Memory B cell (primary cell): ENCODE data around the gene RPL6.
"Not testable (repeated sequence)": the region's sequence is repeated elsewhere in the genome, so short reads cannot be mapped to it uniquely, and the experiment has no call there.

ENCODE experiments used
- ATAC-seq: fragments of 150-1000 bp; cut with Tn5 transposase; 2 replicates; pipeline ENCODE4 v1.10.0; 2021; ENCODE audit warnings: low read depth, mild to moderate bottlenecking, moderate library complexity
- DNase-seq, 2 donors: peaks; one replicate each; pipeline ENCODE4 v3.0.0; 2022; ENCODE audit warnings: low spot score in 2 of 2
- H3K27ac Mint-ChIP-seq: one replicate; pipeline ENCODE4 v1.8.0; 2022; ENCODE audit warnings: mild to moderate bottlenecking, moderate library complexity, mixed read lengths
- H3K27me3 Mint-ChIP-seq: one replicate; pipeline ENCODE4 v1.8.0; 2022; ENCODE audit warnings: mixed read lengths
- H3K36me3 Mint-ChIP-seq: one replicate; pipeline ENCODE4 v1.8.0; 2022; ENCODE audit warnings: mild to moderate bottlenecking, mixed read lengths
- H3K4me1 Mint-ChIP-seq: one replicate; pipeline ENCODE4 v1.8.0; 2022; ENCODE audit warnings: mixed read lengths
- H3K4me3 Mint-ChIP-seq: one replicate; pipeline ENCODE4 v1.8.0; 2022; ENCODE audit warnings: mild to moderate bottlenecking, moderate library complexity, mixed read lengths
- H3K9me3 Mint-ChIP-seq: one replicate; pipeline ENCODE4 v1.8.0; 2022; ENCODE audit warnings: mixed read lengths

The RPL6 gene

DNA sequence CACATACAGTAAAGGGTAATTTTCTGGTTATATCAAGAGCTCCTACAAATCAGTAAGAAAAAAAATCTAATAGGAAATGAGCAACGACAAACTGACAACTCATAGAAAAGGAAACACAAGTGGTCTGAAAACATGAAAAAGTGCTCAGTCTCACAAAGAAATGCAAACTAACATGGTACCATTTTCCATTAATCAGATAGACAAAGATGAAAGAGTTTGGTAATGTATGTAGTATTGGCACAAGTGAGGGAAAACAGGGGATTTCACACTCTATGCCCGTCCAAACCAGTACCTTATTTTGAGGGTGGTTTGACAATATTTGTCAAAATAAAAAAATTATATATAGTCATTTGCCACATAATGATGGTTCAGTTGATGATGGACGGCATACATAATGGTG lies 22.6 kb upstream of the RPL6 start:
- no peak for ATAC-seq
- Mint-ChIP-seq H3K9me3 (no peaks in the 10 kb centered on the region), H3K27ac (no peak overlapping the region), H3K4me3 (no peak overlapping the region), H3K27me3 (no peaks in the 10 kb centered on the region), H3K4me1 (peaks cover 5% of the 10 kb centered on the region), H3K36me3 (peaks cover 6% of the 10 kb centered on the region)
- no peak for DNase-seq

DNA sequence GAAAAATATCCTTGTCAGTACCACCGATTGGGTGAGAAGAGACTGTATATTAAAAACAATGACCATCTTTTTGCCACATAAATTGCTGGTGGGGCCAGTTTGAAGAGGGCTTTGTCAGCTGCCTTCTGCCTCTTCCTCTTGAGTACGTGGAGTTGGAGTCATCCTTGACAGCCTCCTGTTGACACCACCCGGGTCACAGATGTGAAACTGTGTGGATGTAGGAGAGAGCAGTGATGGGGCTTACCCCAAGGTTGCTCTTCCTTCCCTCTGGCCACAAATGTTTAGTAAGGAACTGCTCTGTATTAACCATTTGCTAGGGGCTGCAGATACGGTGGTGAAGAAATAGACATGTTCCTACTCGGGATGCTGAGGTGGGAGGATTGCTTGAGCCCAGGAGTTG lies 21.5 kb upstream of the RPL6 start:
- Mint-ChIP-seq H3K36me3 (peaks cover 7% of the 10 kb centered on the region), H3K4me3 (no peak overlapping the region), H3K4me1 (peaks cover 7% of the 10 kb centered on the region), H3K27ac (peak overlapping the region; percentile 38), H3K27me3 (no peaks in the 10 kb centered on the region), H3K9me3 (no peaks in the 10 kb centered on the region)
- DNase-seq (no peak), ATAC-seq (no peak)

DNA sequence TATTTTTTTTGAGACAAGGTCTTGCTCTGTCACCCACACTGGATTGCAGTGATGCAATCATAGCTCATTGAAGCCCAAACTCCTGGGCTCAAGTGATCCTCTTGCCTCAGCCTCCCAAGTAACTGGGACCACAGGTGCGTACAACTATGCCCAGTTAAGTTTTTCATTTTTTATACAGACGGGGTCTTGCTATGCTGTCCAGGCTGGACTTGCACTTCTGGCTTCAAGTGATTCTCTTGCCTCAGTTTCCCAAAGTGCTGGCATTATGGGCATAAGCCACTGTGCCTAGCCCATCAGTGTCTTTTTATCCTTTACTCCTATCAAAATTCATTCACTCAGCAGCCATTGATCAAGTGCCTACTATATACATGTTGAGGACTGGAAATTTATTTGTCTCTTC lies 18.4 kb upstream of the RPL6 start:
- no peak for ATAC-seq
- Mint-ChIP-seq H3K27me3 (no peaks in the 10 kb centered on the region), H3K36me3 (peaks cover 7% of the 10 kb centered on the region)

DNA sequence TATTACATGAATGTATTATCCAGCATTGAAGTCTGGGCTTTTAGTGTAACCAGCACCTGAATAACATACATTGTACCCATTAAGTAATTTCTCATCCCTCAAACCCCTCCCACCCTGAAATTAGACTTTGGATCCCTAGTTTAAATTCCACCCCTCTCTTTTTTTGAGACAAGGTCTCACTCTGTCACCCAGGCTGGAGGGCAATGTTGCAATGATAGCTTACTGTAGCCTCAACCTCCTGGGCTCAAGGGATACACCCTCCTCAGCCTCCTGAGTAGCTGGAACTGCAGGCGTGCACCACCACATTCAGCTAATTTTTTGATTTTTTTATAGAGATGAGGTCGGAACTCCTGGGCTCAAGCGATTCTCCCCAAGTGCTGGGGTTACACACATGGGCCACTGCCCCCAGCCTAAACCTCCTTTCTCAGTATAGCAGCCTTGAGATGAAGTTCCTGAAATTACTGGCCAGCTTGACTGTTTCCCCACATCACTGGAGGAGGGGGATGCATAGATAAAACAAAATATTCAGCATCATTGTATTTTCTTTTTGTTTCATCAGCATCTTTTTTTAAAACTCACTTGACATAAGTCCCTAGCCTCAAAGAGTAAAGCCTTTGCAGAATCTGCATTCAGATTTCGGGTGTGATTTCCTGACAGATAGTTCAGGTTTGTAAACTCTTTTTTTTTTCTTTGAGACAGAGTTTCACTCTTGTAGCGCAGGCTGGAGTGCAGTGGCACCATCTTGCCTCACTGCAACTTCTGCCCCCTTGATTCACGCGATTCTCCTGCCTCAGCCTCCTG lies 16.4 kb upstream of the RPL6 start:
- no peak overlapping the region for H3K4me3 Mint-ChIP-seq
- H3K27ac Mint-ChIP-seq = no peak overlapping the region
- H3K4me1 Mint-ChIP-seq = peaks cover 26% of the 10 kb centered on the region
- no peaks in the 10 kb centered on the region for H3K27me3 Mint-ChIP-seq
- peaks cover 1% of the 10 kb centered on the region for H3K36me3 Mint-ChIP-seq
- DNase-seq = no peak
- H3K9me3 Mint-ChIP-seq = no peaks in the 10 kb centered on the region
- ATAC-seq = no peak

More for the DNA sequence above, 18.4 kb upstream of the RPL6 start:
- Mint-ChIP-seq H3K27ac (no peak overlapping the region), H3K9me3 (no peaks in the 10 kb centered on the region), H3K4me1 (peaks cover 21% of the 10 kb centered on the region), H3K4me3 (no peak overlapping the region)
- DNase-seq = no peak

DNA sequence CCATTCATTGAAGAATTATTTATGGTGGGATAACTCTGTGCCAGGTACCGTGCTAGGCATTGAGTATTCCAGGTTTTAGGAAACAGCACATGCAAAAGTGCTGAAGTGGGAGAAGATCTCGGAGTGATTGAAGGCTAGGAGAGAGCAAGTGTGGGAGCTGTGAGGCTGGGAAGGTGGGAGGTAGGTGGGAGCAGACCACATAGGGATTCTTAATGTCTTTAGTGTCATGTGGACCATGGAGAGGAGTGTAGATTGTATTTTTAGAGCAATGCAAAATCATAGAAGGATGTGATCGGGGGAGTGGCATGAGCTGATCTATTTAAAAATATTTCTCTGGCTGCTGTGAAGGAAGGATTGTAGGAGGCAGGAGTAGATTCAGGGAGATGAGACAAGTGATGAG lies 14.7 kb upstream of the RPL6 start:
- no peak for ATAC-seq
- Mint-ChIP-seq H3K27ac (peak overlapping the region; percentile 45), H3K36me3 (peaks cover 1% of the 10 kb centered on the region), H3K4me1 (peaks cover 34% of the 10 kb centered on the region), H3K27me3 (no peaks in the 10 kb centered on the region), H3K9me3 (no peaks in the 10 kb centered on the region), H3K4me3 (no peak overlapping the region)
- DNase-seq = no peak

DNA sequence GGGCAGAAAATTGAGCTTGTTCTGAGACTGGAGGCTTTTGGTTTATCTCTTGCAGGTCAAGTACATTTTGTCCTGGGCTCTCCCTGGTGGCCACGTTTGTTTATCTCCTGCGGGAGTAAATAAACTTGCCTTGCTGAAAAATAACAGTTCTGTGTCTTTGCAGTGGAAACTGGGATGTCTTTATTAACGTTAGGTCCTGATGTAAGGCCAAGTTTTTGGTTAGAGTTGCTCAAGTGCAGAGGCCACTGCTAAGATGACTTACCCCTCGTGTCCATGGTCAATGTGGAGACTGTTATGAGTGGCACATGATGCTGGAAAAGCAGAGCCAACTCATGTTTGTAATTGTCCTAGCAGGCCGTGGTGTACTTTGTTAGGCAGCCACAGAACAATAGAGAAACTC lies 13.1 kb upstream of the RPL6 start:
- no peaks in the 10 kb centered on the region for H3K27me3 Mint-ChIP-seq
- no peak overlapping the region for H3K4me3 Mint-ChIP-seq
- H3K36me3 Mint-ChIP-seq = peaks cover 1% of the 10 kb centered on the region
- H3K27ac Mint-ChIP-seq = no peak overlapping the region
- H3K4me1 Mint-ChIP-seq = peaks cover 34% of the 10 kb centered on the region
- no peaks in the 10 kb centered on the region for H3K9me3 Mint-ChIP-seq
- DNase-seq (no peak), ATAC-seq (no peak)

DNA sequence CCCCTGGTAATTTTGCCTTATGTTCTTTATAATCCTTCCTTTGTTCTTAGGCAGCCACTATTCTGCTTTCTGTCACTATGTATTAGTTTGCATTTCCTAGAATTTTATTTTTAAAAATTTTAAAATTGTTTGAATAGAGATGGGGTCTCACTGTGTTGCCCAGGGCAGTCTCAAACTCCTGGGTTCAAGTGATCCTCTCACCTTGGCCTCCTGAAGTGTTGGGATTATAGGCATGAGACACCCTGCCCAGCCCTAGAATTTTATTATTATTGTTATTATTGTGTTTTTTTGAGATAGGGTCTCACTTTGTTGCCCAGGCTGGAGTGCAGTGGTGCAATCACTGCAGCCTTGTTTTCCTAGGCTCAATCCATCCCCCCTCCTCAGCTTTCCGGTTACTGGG lies 12.0 kb upstream of the RPL6 start:
- H3K27me3 Mint-ChIP-seq = no peaks in the 10 kb centered on the region

DNA sequence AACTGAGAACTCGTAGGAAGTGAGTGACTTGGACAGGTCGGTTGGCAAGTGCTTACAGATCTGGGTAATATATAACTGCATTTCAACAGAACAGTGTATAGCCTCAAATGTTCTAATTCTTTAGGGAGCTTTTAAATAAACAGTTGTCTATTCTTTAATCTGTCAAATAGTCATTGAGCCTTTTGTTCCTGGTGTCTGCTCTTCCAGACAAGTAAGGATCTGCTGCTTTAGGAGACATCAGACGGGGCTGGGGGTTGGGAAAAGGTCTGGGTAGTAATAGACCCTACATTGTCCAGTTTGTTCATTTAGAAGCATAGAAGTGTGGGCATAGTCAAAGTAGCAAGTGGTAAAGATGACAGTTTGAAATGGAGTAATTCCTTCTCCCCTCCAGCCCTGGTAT lies 11.3 kb upstream of the RPL6 start:
- no peak for DNase-seq
- Mint-ChIP-seq H3K27me3 (no peaks in the 10 kb centered on the region), H3K9me3 (no peaks in the 10 kb centered on the region), H3K4me1 (peaks cover 32% of the 10 kb centered on the region), H3K27ac (no peak overlapping the region), H3K36me3 (no peaks in the 10 kb centered on the region), H3K4me3 (peak overlapping the region; percentile 41)
- ATAC-seq = no peak

More for the DNA sequence above, 12.0 kb upstream of the RPL6 start:
- no peaks in the 10 kb centered on the region for H3K9me3 Mint-ChIP-seq
- H3K27ac Mint-ChIP-seq = no peak overlapping the region
- no peaks in the 10 kb centered on the region for H3K36me3 Mint-ChIP-seq
- no peak overlapping the region for H3K4me3 Mint-ChIP-seq
- no peak for DNase-seq
- peaks cover 32% of the 10 kb centered on the region for H3K4me1 Mint-ChIP-seq
- ATAC-seq = no peak

DNA sequence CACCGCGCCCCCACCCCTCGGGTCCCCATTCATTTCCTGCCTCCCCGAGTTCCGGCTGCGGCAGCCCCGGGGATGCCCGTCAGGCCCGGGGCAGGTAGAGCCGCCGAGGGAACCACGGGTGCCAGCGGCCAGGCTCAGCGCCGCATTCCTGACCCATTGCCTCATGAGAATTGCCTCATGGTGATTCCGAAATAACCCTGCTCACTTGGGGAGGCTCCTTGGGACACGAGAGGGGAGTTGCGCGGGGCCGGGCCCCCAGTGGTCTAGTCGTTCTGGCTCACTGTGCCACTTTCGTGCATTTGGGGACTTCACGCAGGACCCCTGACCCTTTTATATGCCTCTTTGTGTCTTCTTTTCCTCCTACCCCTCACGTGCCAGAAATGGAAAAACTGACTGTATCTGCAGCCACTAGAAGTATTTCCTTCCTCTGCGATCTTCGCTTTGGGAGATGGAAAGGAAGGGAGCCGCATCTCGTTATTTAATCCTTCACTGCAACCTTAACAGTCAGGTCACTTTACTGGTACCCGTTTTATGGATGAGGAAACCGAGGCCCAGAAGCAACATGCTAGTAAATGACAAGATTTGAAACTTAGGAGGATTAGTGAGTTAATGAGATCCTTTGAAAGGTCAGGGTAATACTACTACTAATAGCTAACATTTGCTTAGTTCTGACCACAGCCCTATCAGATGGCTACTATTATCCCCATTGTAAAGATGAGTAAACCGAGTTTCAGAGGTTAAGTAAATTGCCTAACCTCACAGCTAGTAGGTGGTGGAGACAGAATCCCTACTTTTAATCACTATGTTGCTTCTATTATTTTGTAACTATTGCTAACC lies 10.1 kb upstream of the RPL6 start:
- peak overlapping the region; percentile 89 for H3K4me3 Mint-ChIP-seq
- H3K27ac Mint-ChIP-seq = peak overlapping the region; percentile 98
- ATAC-seq (peak; percentile 46), DNase-seq (no peak)
- H3K27me3 Mint-ChIP-seq = no peaks in the 10 kb centered on the region
- no peaks in the 10 kb centered on the region for H3K36me3 Mint-ChIP-seq
- peaks cover 29% of the 10 kb centered on the region for H3K4me1 Mint-ChIP-seq
- H3K9me3 Mint-ChIP-seq = no peaks in the 10 kb centered on the region

DNA sequence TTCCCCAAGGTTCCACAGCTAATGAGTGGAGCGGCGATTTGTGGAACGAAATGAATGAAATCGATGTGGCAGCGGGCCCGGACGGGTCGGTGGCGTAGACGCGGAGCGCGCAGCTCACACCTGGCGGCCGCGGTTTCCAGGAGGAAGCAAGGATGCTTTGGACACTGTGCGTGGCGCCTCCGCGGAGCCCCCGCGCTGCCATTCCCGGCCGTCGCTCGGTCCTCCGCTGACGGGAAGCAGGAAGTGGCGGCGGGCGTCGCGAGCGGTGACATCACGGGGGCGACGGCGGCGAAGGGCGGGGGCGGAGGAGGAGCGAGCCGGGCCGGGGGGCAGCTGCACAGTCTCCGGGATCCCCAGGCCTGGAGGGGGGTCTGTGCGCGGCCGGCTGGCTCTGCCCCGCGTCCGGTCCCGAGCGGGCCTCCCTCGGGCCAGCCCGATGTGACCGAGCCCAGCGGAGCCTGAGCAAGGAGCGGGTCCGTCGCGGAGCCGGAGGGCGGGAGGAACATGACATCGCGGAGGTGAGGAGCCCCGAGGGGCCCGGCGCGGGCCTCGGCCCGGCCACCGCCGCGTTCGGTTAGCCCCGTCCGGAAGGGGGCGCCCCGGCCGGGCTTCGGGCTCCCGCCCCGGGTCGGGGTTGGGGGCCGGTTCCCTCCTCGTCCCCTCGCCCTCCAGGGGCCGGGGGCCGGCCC lies 9.3 kb upstream of the RPL6 start, which contains the start of gene PTPN11:
TSS of gene PTPN11 (plus strand) at position 340 of the 689 bp plus-strand sequence. CDS start at position 505, 165 bp downstream.
- peaks cover 22% of the 10 kb centered on the region for H3K4me1 Mint-ChIP-seq

DNA sequence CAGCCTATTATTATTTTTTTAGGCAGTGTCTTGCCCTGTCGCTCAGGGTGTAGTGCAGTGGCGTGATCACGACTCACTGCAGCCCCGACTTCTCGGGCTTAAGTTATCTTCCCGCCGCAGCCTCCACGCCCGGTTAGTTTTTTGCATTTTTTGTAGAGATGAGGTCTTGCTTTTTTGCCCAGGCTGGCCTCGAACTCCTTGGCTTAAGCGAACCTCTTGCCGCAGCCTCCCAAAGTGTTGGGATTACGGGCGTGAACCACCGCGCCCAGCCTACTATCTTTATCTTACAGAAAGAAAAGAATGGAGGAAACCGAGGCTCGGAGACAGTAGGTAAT lies 8.8 kb upstream of the RPL6 start:
- Mint-ChIP-seq H3K27me3 (no peaks in the 10 kb centered on the region), H3K27ac (peak overlapping the region; percentile 98), H3K9me3 (no peaks in the 10 kb centered on the region), H3K4me1 (peaks cover 22% of the 10 kb centered on the region), H3K36me3 (no peaks in the 10 kb centered on the region), H3K4me3 (peak overlapping the region; percentile 99)
- no peak for DNase-seq
- ATAC-seq = no peak

More for the DNA sequence above, 9.3 kb upstream of the RPL6 start, which contains the start of gene PTPN11:
- ATAC-seq = peak; percentile 86
- H3K27me3 Mint-ChIP-seq = no peaks in the 10 kb centered on the region
- H3K9me3 Mint-ChIP-seq = no peaks in the 10 kb centered on the region
- peak within 1 kb of the TSS; percentile 98 for H3K27ac Mint-ChIP-seq
- no peaks in the 10 kb centered on the region for H3K36me3 Mint-ChIP-seq
- DNase-seq = peak; percentile 88 to 98
- peak within 1 kb of the TSS; percentile 99 for H3K4me3 Mint-ChIP-seq

DNA sequence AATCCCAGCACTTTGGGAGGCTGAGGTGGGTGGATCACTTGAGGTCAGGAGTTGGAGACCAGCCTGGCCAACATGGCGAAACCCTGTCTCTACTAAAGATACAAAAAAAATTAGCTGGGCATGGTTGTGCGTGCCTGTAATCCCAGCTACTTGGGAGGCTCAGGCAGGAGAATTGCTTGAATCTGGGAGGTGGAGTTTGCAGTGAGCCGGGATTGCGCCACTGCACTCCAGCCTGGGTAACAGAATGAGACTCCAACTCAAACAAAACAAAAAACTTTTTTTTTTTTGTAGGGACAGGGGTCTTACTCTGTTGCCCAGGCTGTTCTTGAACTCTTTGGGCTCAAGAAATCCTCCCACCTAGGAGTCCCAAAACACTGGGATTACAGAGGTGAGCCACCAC lies 6.1 kb upstream of the RPL6 start:
- not testable (repeated sequence) for DNase-seq, H3K4me1 Mint-ChIP-seq, H3K4me3 Mint-ChIP-seq, H3K27ac Mint-ChIP-seq, H3K9me3 Mint-ChIP-seq, ATAC-seq, H3K36me3 Mint-ChIP-seq, H3K27me3 Mint-ChIP-seq

DNA sequence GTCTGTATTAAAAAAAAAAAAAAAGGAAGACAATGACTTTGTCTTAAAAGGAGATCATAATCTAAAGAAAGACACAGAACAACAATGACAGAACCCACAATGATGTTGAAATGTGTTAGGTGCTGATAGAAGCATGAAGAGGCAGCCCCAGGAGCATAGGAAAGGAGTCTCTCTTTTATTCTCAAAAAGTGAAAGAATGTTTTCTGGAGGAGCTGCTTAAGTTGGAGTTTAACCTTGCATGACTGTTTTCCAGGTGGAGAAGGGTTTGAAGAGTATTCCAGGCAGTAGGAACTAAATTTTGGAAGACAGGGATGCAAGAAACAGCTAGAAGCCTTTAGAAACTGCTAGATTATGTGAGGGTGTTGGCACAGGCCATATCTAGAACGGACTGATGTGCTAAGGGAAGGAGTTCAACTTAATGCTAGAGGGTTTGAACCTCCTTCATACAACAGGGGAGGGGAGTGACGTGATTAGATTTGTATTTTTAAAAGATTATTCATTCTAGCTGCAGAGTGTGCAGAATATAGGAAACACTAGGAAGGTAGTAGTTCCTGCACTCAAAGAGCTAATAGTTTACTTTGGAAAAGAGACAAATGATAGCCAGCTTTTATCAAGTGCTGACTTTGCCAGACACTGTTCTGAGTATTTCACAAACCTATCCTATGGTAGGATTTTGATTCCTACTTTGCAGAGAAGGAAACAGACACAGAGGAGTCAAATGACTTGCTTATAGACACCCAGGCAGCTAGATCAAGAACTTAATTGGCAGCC lies 4.6 kb upstream of the RPL6 start:
- no peaks in the 10 kb centered on the region for H3K27me3 Mint-ChIP-seq
- H3K27ac Mint-ChIP-seq = no peak overlapping the region
- ATAC-seq (no peak), DNase-seq (no peak)
- H3K36me3 Mint-ChIP-seq = peaks cover 2% of the 10 kb centered on the region
- H3K4me1 Mint-ChIP-seq = peaks cover 7% of the 10 kb centered on the region
- H3K9me3 Mint-ChIP-seq = no peaks in the 10 kb centered on the region
- no peak overlapping the region for H3K4me3 Mint-ChIP-seq
